ENCODE data around the gene CLIP2. TPM values are rescaled to one million over a fixed set of nuclear protein-coding genes. Genes with fewer than 3 reads are reported as not detected.
A peak's percentile ranks its signal among the peaks of the same experiment; 100 is the strongest.

The CLIP2 gene
- total RNA-seq, 6 experiments from 2014 or later, result 27.9 to 37.5 (median 34.5) TPM

DNA sequence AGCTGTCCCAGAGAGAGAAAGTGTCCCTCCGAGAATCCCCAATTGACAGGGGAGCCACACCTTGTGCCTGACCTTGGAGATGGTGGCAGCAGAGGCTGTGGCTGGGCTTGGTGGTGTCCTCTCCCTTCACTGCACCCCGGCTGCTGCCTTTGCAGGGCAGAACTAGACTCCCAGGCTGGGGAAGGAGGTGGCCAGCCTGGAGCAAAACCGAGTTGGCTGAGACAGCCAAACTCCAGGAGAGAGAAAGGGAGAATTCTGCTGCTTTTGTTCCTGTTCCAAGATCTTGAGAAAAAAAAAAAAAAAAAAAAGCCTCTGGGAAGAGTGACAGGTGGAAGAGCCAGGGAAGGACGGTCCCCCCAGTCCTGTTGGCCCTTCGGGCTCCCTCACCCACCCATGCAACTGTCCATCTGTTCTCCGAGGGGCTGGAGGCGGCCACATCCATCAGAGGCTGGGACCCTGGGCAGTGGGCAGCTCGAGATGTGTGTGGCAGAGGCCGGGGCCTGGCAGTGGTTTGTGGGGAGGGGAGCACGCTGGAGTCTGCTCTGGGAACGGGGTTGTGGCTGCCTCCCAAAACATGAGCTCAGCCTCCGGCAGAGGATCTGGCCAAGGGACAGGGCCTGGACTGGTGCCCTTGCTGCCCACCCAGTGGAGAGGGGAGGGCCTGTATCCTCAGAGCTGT, 35.5 kb downstream of the CLIP2 start:
- TF ChIP-seq, protein P1, sequence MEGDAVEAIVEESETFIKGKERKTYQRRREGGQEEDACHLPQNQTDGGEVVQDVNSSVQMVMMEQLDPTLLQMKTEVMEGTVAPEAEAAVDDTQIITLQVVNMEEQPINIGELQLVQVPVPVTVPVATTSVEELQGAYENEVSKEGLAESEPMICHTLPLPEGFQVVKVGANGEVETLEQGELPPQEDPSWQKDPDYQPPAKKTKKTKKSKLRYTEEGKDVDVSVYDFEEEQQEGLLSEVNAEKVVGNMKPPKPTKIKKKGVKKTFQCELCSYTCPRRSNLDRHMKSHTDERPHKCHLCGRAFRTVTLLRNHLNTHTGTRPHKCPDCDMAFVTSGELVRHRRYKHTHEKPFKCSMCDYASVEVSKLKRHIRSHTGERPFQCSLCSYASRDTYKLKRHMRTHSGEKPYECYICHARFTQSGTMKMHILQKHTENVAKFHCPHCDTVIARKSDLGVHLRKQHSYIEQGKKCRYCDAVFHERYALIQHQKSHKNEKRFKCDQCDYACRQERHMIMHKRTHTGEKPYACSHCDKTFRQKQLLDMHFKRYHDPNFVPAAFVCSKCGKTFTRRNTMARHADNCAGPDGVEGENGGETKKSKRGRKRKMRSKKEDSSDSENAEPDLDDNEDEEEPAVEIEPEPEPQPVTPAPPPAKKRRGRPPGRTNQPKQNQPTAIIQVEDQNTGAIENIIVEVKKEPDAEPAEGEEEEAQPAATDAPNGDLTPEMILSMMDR (IDR thresholded peaks at IDR 0.05), result no peak
- Mint-ChIP-seq H3K4me1 (ENCODE audit: low read depth) (peaks cover 5% of the 10 kb centered on the region; the same call in 1 of the 2 replicates), H3K27me3 (ENCODE audit: insufficient read depth) (no peaks in the 10 kb centered on the region; the same call in 1 of the 2 replicates), H3K4me3 (no peak overlapping the region), H3K9me3 (no peaks in the 10 kb centered on the region), H3K36me3 (ENCODE audit: low read depth) (peaks cover 14% of the 10 kb centered on the region), H3K27ac (no peak overlapping the region)
- no peak for DNase-seq

DNA sequence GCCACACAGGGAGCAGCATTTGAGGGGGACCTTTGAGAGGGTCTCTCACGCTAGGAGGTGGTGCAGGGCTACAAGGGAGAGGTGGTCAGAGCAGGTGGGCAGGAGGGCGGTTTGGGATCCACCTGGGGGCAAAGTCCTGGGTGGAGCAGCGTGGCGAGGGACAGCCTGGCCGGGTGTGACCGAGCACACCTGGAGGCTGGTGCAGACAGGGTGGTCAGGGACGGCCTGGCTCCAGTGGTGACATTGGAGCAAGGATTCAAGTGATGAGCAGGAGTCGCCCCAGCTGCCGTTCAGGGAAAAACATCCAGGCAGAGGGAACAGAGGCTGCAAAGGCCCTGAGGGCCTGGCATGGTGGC, 36.0 kb downstream of the CLIP2 start:
- Mint-ChIP-seq H3K27ac (no peak overlapping the region), H3K4me1 (ENCODE audit: low read depth) (peaks cover 5% of the 10 kb centered on the region; the same call in 1 of the 2 replicates), H3K27me3 (ENCODE audit: insufficient read depth) (no peaks in the 10 kb centered on the region; the same call in 1 of the 2 replicates), H3K36me3 (ENCODE audit: low read depth) (peaks cover 10% of the 10 kb centered on the region), H3K9me3 (no peaks in the 10 kb centered on the region), H3K4me3 (no peak overlapping the region)
- no peak for DNase-seq
- TF ChIP-seq, protein P1 (IDR thresholded peaks at IDR 0.05), result no peak

DNA sequence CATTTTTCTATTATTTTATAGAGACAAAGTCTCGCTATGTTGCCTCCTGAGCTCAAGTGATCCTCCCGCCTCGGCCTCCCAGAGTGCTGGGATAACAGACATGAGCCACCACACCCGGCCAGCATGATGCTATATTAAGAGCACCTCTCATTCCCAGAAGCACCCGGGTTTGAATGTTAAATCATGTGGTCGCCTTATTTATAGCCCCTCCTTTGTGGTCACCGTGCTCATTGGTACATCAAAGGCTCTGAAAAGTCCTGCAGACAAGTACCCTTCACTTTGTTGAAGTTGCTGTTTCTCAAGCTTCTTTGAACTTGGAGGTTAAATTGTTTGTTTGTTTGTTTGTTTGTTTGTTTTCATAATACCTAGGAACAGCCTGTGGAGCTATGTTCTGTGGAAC, 40.0 kb downstream of the CLIP2 start:
- H3K9me3 Mint-ChIP-seq, result no peaks in the 10 kb centered on the region
- H3K27me3 Mint-ChIP-seq (ENCODE audit: insufficient read depth), result no peaks in the 10 kb centered on the region; the same call in 1 of the 2 replicates
- no peak overlapping the region for H3K27ac Mint-ChIP-seq
- 0 out of 2 replicates have a peak, but pooled peaks cover 3% of the 10 kb centered on the region for H3K36me3 Mint-ChIP-seq (ENCODE audit: low read depth)
- DNase-seq, result no peak
- no peak overlapping the region for H3K4me3 Mint-ChIP-seq
- TF ChIP-seq, protein P1 (IDR thresholded peaks at IDR 0.05), result no peak
- peaks cover 5% of the 10 kb centered on the region for H3K4me1 Mint-ChIP-seq (ENCODE audit: low read depth)

DNA sequence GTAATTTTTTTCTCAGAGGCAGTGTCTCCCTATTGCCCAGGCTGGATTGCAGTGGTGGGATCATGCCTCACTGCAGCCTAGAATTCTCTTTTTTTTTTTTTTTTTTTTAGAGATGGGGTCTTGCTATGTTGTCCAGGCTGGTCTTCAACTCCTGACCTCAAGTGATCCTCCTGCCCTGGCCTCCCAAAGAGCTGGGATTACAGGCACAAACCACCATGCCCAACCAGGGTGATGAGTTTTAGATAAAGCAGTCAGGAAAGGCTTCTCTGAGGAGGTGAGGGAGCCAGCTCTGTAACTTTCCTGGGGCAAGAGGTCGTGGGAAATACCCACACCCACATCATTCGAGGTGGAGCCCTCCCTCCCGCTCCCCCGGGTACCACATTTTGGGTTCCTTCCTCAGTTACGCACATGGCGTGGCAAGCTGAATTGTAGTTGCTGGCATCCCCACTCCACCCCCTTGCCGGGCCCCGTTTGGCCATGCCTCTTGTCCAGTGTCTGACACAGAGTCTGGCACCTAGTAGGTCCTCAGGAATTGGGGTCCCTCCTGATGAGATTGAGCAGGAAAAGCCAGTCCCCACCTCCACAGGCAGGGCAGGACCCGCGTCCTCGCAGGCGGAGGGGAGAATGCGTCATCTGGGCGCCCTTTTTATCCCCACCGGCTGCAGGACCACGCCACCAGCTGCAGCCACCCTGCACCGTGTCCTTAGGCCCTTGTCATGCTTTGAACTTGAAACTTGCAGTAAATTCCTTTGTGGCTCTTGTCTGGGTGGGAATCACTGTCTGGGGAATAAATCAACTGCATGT, 43.4 kb downstream of the CLIP2 start:
- Mint-ChIP-seq H3K36me3 (ENCODE audit: low read depth) (0 out of 2 replicates have a peak, but pooled peaks cover 3% of the 10 kb centered on the region), H3K27ac (no peak overlapping the region), H3K9me3 (no peaks in the 10 kb centered on the region), H3K4me1 (ENCODE audit: low read depth) (peaks cover 7% of the 10 kb centered on the region), H3K27me3 (ENCODE audit: insufficient read depth) (no peaks in the 10 kb centered on the region; the same call in 1 of the 2 replicates), H3K4me3 (no peak overlapping the region)
- DNase-seq, result no peak
- TF ChIP-seq, protein P1 (IDR thresholded peaks at IDR 0.05), result no peak

DNA sequence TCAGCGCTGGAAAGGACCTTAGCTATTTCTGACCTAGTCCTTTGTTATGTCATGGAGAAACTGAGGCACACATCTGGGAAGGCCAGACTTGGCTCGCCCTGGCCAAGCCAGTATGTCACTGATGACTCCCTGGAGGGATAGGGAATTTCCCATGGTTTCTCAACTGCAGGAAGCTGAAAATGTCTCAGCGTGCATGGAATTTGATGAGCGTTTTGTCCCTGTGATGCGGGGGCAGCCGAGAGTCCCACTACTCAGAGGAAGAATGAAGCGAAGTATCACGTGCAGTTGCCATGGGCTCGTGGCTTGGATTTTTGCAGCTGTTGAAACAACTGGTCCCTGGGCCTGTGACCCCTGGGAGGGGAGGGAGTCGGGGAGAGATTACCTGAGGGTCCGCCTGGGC, 44.8 kb downstream of the CLIP2 start:
- H3K9me3 Mint-ChIP-seq, result no peaks in the 10 kb centered on the region
- peak overlapping the region; percentile 59; the same call in 1 of the 2 replicates for H3K27ac Mint-ChIP-seq
- H3K36me3 Mint-ChIP-seq (ENCODE audit: low read depth), result 0 out of 2 replicates have a peak, but pooled peaks cover 3% of the 10 kb centered on the region
- DNase-seq, result peak; percentile 7
- no peaks in the 10 kb centered on the region; the same call in 1 of the 2 replicates for H3K27me3 Mint-ChIP-seq (ENCODE audit: insufficient read depth)
- TF ChIP-seq, protein P1 (IDR thresholded peaks at IDR 0.05), result no peak
- peaks cover 7% of the 10 kb centered on the region for H3K4me1 Mint-ChIP-seq (ENCODE audit: low read depth)
- no peak overlapping the region for H3K4me3 Mint-ChIP-seq
